IMR-90 (cell line): ENCODE data around the gene STAU1.

Experiments
- CEBPB ChIP-seq: IDR thresholded peaks from 2 replicates; pipeline ENCODE4 v1.6.1; 2012; ENCODE audit warnings: low read depth, low read length, improper control_type of control experiment
- CTCF ChIP-seq: conservative IDR thresholded peaks from 2 replicates; pipeline ENCODE4 v1.5.1; 2012; ENCODE audit warnings: mild to moderate bottlenecking, low read depth, low read length, improper control_type of control experiment
- ELK1 ChIP-seq: fragments of 150-350 bp; IDR thresholded peaks from 2 replicates; pipeline ENCODE4 v1.6.1; 2016; ENCODE audit warnings: low read depth, mild to moderate bottlenecking, low read length, moderate library complexity, borderline replicate concordance
- MAZ ChIP-seq: IDR thresholded peaks from 2 replicates; pipeline ENCODE4 v1.6.1; 2012; ENCODE audit warnings: low read depth, mild to moderate bottlenecking, low read length, improper control_type of control experiment, moderate library complexity, borderline replicate concordance
- MXI1 ChIP-seq: IDR thresholded peaks from 2 replicates; pipeline ENCODE4 v1.6.1; 2012; ENCODE audit warnings: low read depth, mild to moderate bottlenecking, low read length, moderate library complexity, borderline replicate concordance
- POLR2A ChIP-seq: IDR thresholded peaks from 2 replicates; pipeline ENCODE4 v1.6.1; 2012; ENCODE audit warnings: mild to moderate bottlenecking, low read depth, low read length
- RAD21 ChIP-seq: IDR thresholded peaks from 2 replicates; pipeline ENCODE4 v1.6.1; 2012; ENCODE audit warnings: low read length, improper control_type of control experiment
- RFX5 ChIP-seq: IDR thresholded peaks from 2 replicates; pipeline ENCODE4 v1.8.0; 2012; ENCODE audit warnings: low read depth, mild to moderate bottlenecking, low read length, moderate library complexity
- SMC3 ChIP-seq: fragments of 150-350 bp; IDR thresholded peaks from 2 replicates; pipeline ENCODE4 v1.6.1; 2016; ENCODE audit warnings: low read depth, mild to moderate bottlenecking, antibody characterized with exemption, low read length, moderate library complexity
- USF2 ChIP-seq: fragments of 150-350 bp; IDR thresholded peaks from 2 replicates; pipeline ENCODE4 v1.6.1; 2017; ENCODE audit warnings: mild to moderate bottlenecking, antibody characterized with exemption, low read length, low read depth

GRCh38 chr20:49183444-49183843 is 4.7 kb downstream of the STAU1 start:
- TF ChIP-seq SMC3: no peak
- TF ChIP-seq CTCF: no peak
- TF ChIP-seq CEBPB: no peak
- no peak for TF ChIP-seq POLR2A
- TF ChIP-seq MXI1: no peak
- no peak for TF ChIP-seq ELK1
- no peak for TF ChIP-seq RAD21
- TF ChIP-seq MAZ: no peak
- no peak for TF ChIP-seq USF2
- no peak for TF ChIP-seq RFX5
